Thoracic aorta (tissue), 2 donors: ENCODE results near the gene MPZL1. TPM values are rescaled to one million over a fixed set of nuclear protein-coding genes. Genes with fewer than 3 reads are reported as not detected.
A peak's percentile ranks its signal among the peaks of the same experiment; 100 is the strongest.

Source experiments
- ATAC-seq: fragments of 150-250 bp; one replicate; pipeline ENCODE4 v1.8.0; 2017; ENCODE audit warnings: low read depth; ENCODE audit not compliant: insufficient number of reproducible peaks, low FRiP score
- DNase-seq: peaks from one replicate; pipeline ENCODE4 v3.0.0-alpha.2; 2020; ENCODE audit warnings: low spot score
- H3K27ac ChIP-seq, 2 donors: fragments of 200-600 bp; sonication (generic); 1 replicate in 1 of 2; 2 replicates in 1 of 2; pipeline ENCODE4 v1.5.1; 2016; ENCODE audit warnings: mild to moderate bottlenecking in 2 of 2, moderate library complexity in 2 of 2
- H3K27me3 ChIP-seq: fragments of 200-600 bp; sonication (generic); replicated peaks from 2 replicates; pipeline ENCODE4 v1.6.0; 2016; ENCODE audit warnings: mild to moderate bottlenecking; ENCODE audit not compliant: insufficient read depth
- H3K36me3 ChIP-seq: fragments of 200-600 bp; sonication (generic); one replicate; pipeline ENCODE4 v1.5.1; 2016
- H3K4me1 ChIP-seq, 2 donors: fragments of 200-600 bp; sonication (generic); 1 replicate in 1 of 2; 2 replicates in 1 of 2; pipeline versions ENCODE4 v1.5.1 to v1.6.0; 2016; ENCODE audit warnings: low read depth in 2 of 2, mild to moderate bottlenecking in 1 of 2; ENCODE audit not compliant: control insufficient read depth in 1 of 2
- H3K4me3 ChIP-seq: fragments of 200-600 bp; sonication (generic); 2 replicates; pipeline ENCODE4 v1.5.1; 2016; ENCODE audit warnings: mild to moderate bottlenecking
- H3K9me3 ChIP-seq: fragments of 200-600 bp; sonication (generic); 2 replicates; pipeline ENCODE4 v1.5.1; 2016
- CTCF ChIP-seq: fragments of 200-600 bp; sonication (generic); IDR thresholded peaks from one replicate; pipeline ENCODE4 v1.5.1; 2019; ENCODE audit warnings: antibody characterized with exemption
- total RNA-seq, 2 donors: library from RNA; depleted of rRNA; stranded (reverse); fragments of >200 nt; gene quantifications; one replicate each; pipeline versions ENCODE4 v1.1.0 to v1.2.3, GENCODE V29; 2016

The MPZL1 gene
- total RNA-seq, 2 donors from 2014 or later = 92.6 to 108 TPM

GRCh38 chr1:167820684-167821355, 99.0 kb downstream of the MPZL1 start:
- Histone ChIP-seq H3K4me3 (peak overlapping the region; percentile 69), H3K36me3 (no peaks in the 10 kb centered on the region), H3K27me3 (no peaks in the 10 kb centered on the region), H3K9me3 (peaks cover under 1% of the 10 kb centered on the region), H3K27ac (peak overlapping the region in 1 of 2 donors; percentile 90), H3K4me1 (peaks cover 4 to 11% of the 10 kb centered on the region in 2 donors)
- DNase-seq = no peak
- ATAC-seq = no peak
- no peak for TF ChIP-seq CTCF

- Histone ChIP-seq H3K4me1 (peaks cover 4 to 11% of the 10 kb centered on the region in 2 donors), H3K27ac (no peak overlapping the region), H3K27me3 (no peaks in the 10 kb centered on the region), H3K9me3 (no peaks in the 10 kb centered on the region), H3K4me3 (no peak overlapping the region), H3K36me3 (no peaks in the 10 kb centered on the region)
- no peak for TF ChIP-seq CTCF
- ATAC-seq (no peak), DNase-seq (no peak)
Observed at GRCh38 chr1:167821356-167821685, 99.5 kb downstream of the MPZL1 start.

GRCh38 chr1:167821969-167822685, 100.3 kb downstream of the MPZL1 start:
- Histone ChIP-seq H3K4me3 (no peak overlapping the region), H3K27ac (no peak overlapping the region), H3K27me3 (no peaks in the 10 kb centered on the region), H3K4me1 (peaks cover 4 to 11% of the 10 kb centered on the region in 2 donors), H3K36me3 (no peaks in the 10 kb centered on the region), H3K9me3 (no peaks in the 10 kb centered on the region)
- DNase-seq = no peak
- ATAC-seq = no peak
- TF ChIP-seq CTCF = no peak

- no peak overlapping the region for H3K27ac ChIP-seq
- H3K4me3 ChIP-seq = no peak overlapping the region
- no peak for TF ChIP-seq CTCF
- no peak for DNase-seq
- H3K27me3 ChIP-seq = no peaks in the 10 kb centered on the region
- no peaks in the 10 kb centered on the region for H3K36me3 ChIP-seq
- H3K9me3 ChIP-seq = no peaks in the 10 kb centered on the region
- peaks cover 4 to 11% of the 10 kb centered on the region in 2 donors for H3K4me1 ChIP-seq
- no peak for ATAC-seq
Observed at GRCh38 chr1:167824163-167824794, 102.5 kb downstream of the MPZL1 start.

- ATAC-seq = no peak
- no peak for DNase-seq
- peaks cover 1 to 3% of the 10 kb centered on the region in 2 donors for H3K4me1 ChIP-seq
- H3K9me3 ChIP-seq = no peaks in the 10 kb centered on the region
- no peaks in the 10 kb centered on the region for H3K36me3 ChIP-seq
- no peak overlapping the region for H3K4me3 ChIP-seq
- no peaks in the 10 kb centered on the region for H3K27me3 ChIP-seq
- no peak for TF ChIP-seq CTCF
- H3K27ac ChIP-seq = no peak overlapping the region
Observed at GRCh38 chr1:167825419-167826079, 103.8 kb downstream of the MPZL1 start.
